Fibroblast of skin of right quadriceps (primary cell): Measurements from ENCODE around the gene MCUR1.
"Not testable (repeated sequence)": the region's sequence is repeated elsewhere in the genome, so short reads cannot be mapped to it uniquely, and the experiment has no call there.

Source experiments
- DNase-seq: peaks from one replicate; pipeline ENCODE4 v3.0.0-alpha.2; 2013

The MCUR1 gene

GRCh38 chr6:13775466-13775865 is 38.9 kb downstream of the MCUR1 start:
- not testable (repeated sequence) for DNase-seq

GRCh38 chr6:13772358-13773030 is 41.9 kb downstream of the MCUR1 start:
- DNase-seq, result not testable (repeated sequence)

GRCh38 chr6:13769655-13770053 is 44.7 kb downstream of the MCUR1 start:
- no peak for DNase-seq

- no peak for DNase-seq
Measured at GRCh38 chr6:13769034-13769654, 45.2 kb downstream of the MCUR1 start.

GRCh38 chr6:13767121-13767808 is 47.1 kb downstream of the MCUR1 start:
- DNase-seq, result peak; percentile 56

DNA sequence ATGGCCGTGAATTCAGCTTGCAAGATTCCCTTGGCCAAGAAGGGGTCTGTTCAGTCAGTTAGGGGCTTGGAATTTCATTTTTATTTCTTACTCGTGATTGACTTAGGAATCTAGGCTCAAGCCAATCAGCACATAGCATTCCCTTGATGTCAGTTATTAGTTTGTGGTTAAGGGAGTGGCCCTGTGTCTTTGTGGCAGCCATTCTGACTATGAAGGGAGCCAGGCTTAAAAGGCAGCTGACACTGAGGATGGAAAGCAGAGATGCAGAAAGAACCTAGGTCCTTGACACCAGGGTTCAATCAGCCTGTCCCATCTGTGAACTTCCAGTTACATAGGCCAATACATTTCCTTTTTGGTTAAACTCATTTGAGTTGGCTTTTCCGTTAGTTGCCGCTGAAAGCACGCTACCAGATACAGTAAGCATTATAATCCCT is 48.1 kb downstream of the MCUR1 start:
- DNase-seq, result peak; percentile 82

GRCh38 chr6:13765570-13765969 is 48.8 kb downstream of the MCUR1 start:
- DNase-seq, result peak; percentile 62

DNA sequence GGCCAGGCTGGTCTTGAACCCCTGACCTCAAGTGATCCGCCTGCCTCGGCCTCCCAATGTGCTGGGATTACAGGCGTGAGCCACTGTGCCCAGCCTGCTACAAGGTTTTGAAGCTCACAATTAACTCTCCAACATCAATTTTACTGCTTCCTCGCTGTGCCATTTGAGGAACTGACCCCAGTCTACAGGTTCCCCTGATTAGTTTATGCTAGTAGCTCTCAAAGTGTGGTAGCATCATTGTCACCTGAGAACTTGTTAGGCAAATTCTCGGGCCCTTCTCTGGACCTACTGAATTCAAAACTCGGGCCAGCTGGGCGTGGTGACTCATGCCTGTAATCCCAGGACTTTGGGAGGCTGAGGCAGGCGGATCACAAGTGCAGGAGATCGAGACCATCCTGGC is 49.4 kb downstream of the MCUR1 start:
- DNase-seq, result no peak

DNA sequence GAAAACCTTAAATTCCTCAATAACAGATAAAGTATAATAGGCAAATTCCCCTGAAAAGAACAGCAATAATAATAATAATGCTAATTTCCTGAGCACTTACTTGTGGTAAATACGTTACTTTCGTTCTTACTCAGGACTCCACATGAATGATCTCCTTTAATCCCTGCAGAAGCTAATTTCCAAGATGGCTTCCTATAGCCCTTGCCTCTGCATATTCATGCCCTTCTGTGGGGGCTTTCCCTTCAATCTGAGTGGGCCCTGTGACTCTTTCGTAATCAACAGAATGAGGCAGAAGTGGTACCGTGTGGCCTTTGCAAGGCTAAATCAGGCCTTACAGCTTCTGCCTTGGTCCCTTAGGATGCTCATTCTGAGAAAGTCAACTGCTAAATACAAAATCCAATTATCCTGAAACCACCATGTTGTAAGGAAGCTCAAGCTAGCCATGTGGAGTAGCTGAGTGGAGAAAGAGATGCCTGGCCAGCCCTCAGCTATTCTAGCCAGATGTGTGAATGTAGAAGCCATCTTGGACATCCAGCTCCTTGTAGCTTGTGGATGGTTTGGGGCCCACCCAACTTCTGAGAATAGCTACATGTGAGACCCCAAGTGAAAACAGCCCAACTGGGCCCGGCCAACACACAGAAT is 50.5 kb downstream of the MCUR1 start:
- no peak for DNase-seq

DNA sequence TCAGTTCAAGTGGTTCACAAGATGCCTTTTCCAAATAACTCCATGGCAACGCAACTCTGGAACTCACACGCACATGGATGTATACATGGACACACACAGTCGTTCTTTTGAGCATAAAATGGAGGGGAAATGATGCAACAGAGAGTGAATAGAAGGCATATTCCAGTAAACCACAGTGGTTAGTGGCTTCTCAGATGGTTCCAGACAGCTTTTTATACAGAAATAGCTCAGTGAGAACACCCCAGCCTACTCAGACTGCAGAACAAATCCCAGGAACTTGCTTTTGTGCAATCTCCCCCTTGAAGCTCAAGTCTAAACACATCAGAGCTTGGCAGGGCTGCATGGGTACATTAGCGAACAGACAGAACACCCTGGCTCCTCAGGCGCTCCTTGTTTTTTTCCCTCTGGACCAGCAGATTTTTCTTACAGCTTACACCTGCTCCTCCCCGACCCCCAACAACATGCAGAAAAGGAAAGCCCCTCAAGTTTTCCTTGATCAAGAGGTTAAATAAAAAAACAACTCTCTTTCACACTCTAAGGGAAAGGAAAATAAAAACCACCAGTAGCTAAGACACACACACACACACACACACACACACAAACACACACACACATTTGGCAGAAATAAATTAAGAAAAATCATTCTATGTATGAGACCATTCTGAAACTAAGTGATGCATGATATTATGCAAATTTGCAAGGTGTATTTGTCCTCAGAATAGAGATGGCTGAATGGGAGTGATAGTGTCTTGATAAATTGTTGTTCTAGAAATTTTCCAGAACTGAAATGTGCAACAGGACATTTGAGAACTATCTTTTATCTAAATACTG is 51.5 kb downstream of the MCUR1 start:
- DNase-seq, result peak; percentile 98

DNA sequence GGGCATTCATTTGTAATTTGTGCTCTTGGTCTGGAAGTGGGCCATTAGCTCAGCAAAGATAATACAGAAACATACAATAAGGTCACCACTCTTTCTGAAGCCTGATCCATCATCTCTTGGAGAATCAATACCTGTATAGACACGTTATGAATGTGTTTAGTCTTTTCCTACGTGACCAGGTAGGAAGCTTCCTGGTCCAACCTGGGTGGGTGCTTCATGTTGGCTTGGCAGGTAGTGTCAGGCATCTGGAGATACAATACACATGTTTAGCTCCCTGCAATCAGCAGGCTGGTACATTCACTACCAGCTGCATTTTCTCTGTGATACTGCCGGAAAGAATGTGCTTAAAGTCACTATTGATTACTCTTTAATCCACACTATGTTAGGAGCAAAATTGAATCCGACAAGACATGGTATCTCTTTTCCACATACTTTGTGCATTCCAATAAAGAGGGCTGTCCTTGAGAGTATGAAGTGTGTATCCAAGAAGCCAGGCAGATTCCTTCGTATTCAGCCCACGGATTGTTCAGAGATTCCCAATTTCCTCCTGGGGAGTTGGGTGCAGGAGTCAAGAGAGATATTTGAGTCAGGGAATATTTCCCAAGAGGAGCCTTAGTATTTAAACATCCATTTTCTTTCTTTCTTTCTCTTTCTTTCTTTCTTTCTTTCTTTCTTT is 52.9 kb downstream of the MCUR1 start:
- peak; percentile 71 for DNase-seq

- DNase-seq, result peak; percentile 74
Measured at GRCh38 chr6:13760307-13761304, 53.8 kb downstream of the MCUR1 start.

DNA sequence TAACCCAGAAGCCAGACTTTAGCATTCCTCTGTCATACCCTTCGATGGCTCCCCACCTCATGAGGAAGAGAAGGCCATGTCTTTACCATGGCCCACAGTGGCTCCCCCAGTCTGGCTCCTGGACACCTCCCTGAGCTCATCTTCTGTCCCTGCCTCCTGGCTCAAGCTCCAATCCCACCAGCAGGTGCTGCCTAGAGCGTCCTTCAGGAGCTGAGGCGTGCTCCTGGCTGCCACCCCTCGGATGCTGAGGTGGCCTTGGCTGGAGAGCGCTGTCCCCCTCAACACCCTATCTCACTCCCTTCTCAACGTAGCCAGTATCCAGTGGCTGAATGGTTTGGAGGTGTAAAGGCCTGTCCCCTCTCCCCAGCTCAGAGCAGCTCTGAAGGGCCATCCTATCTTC is 55.3 kb downstream of the MCUR1 start:
- DNase-seq, result no peak

DNA sequence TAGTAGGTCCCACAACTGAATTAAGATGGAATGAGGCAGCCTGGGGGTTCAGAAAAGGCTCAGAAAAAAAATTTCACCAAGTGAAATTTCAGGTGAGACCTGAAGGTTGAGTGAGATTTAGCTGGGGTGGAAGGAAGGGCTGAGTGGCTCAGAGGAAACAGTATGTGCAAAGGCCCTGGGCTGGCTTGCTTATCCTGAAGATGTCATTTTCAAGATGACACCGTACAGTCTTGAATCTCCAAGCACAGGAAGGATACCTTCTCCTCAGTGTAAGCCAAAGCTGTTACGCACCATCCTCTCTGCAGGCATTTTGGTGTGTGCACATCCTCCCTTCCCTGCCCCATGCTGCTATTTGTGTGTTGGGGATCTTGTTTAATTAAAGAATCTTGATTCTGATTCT is 59.7 kb downstream of the MCUR1 start:
- DNase-seq, result no peak

GRCh38 chr6:13743736-13744127 is 70.6 kb downstream of the MCUR1 start:
- DNase-seq, result no peak

DNA sequence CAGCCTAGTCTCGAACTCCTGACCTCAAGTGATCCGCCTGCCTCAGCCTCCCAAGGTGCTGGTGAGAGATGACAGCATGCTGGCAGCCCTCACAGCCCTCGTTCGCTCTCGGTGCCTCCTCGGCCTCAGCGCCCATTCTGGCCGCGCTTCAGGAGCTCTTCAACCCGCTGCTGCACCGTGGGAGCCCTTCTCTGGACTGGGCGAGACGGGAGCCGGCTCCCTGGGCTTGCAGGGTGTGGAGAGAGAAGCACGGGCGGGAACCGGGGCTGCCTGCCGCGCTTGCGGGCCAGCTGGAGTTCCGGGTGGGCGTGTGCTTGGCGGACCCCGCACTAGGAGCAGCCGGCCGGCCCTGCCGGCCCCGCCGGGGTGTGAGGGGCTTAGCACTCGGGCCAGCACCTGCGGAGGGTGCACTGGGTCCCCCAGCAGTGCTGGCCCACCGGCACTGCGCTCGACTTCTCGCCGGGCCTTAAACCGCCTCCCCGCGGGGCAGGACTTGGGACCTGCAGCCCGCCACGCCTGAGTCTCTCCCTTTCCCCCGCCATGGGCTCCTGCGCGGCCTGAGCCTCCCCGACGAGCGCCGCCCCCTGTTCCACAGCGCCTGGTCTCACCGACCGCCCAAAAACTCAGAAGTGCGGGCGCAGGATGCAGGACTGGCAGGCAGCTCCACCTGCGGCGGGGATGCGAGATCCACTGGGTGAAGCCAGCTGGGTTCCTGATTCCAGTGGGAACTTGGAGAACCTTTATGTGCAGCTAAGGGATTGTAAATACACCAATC is 71.2 kb downstream of the MCUR1 start:
- DNase-seq, result no peak

DNA sequence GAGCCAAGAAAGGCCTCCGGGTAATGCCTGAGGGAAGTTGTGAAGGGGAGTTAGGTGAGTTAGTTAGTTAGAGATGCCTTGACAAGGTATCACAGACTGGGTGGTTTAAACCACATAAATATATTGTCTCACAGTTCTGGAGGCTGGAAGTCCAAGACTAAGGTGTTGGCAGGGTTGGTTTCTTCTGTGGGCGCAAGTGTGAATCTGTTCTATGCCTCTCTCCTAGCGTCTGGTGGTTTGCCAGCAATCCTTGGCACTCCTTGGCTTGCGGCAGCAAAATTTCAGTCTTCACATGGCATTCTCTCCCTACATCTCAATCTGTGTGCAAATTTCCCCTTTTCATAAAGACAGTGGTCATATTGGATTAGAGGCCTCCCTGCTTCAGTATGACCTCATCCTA is 73.0 kb downstream of the MCUR1 start:
- no peak for DNase-seq
